ENCODE data around the gene BAD.
A peak's percentile ranks its signal among the peaks of the same experiment; 100 is the strongest.

DNA sequence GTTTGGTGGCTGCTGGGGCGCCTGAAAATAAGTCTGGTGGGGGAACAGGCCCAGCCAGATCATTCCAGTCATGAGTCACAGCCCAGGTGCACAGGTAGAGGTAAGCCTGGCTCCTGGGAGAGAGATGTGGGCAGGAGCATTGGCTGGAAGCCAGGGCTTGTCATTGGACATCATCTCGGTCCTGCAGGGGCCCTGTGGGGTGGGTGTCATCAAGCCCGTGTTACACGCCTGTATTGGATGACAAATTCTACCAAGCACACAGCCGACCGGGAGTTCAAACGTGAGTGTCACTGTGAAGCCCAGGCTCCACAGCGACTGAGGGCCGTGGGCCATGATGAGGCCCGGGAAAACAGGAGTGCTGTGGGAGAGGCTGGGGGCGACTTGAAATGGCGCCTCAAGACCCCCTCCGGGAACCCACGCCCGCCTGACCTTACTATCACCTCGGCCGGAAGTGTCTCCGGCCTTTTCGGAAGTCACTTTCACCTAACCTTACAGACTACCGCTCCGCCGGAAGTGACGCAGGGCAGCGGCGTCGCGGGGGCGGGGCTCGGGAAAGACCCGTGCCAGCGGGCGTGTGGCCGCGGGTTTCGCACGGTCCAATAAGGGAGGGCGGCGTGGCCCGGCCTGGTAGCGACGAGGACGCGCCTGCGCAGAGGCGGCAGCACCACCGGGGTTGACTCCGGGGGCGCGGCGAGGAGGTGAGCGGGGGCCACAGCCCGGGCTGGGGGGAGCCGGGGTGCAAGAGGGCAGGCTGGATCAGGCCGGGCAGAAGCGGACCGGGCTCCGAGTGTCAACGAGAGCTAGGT lies 43.8 kb downstream of the BAD start, which contains the start of gene FKBP2:
- no peak for TF ChIP-seq NFRKB (IDR thresholded peaks at IDR 0.05)
- TF ChIP-seq ARNT (IDR thresholded peaks at IDR 0.05) = no peak
- TF ChIP-seq SP1 (IDR thresholded peaks at IDR 0.05) = no peak
- TF ChIP-seq, protein P1, sequence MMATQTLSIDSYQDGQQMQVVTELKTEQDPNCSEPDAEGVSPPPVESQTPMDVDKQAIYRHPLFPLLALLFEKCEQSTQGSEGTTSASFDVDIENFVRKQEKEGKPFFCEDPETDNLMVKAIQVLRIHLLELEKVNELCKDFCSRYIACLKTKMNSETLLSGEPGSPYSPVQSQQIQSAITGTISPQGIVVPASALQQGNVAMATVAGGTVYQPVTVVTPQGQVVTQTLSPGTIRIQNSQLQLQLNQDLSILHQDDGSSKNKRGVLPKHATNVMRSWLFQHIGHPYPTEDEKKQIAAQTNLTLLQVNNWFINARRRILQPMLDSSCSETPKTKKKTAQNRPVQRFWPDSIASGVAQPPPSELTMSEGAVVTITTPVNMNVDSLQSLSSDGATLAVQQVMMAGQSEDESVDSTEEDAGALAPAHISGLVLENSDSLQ (IDR thresholded peaks at IDR 0.05) = no peak
- no peak for TF ChIP-seq CTBP1 (IDR thresholded peaks at IDR 0.05; ENCODE audit: borderline replicate concordance)
- TF ChIP-seq L3MBTL2 (conservative IDR thresholded peaks at IDR 0.05) = peak; percentile 33; the same call in 1 of the 2 replicates
- no peak for TF ChIP-seq SUZ12 (IDR thresholded peaks at IDR 0.05)
- no peak for TF ChIP-seq ELF4 (IDR thresholded peaks at IDR 0.05)
